ENCODE measurements around the gene FBXO38. TPM values are rescaled to one million over a fixed set of nuclear protein-coding genes. Genes with fewer than 3 reads are reported as not detected.

The FBXO38 gene
- total and polyA plus RNA-seq, 2 of the 13 experiments (the other 11 are each of a cell fraction or from before 2014, with no cell fraction given) = 24.8 to 35.9 TPM

GRCh38 chr5:148438933-148439332 lies 55.2 kb downstream of the FBXO38 start:
- DNase-seq (ENCODE audit: low spot score) = no peak
- H3K9ac ChIP-seq (ENCODE audit: insufficient read depth, low read depth, low read length) = no peak overlapping the region
- intact Hi-C loops (cut with micrococcal nuclease; ENCODE audit: unreplicated experiment) (no loop called here), in situ Hi-C loops (cut with HindIII; ENCODE audit: extremely low pct_ligation_motif_present, low pct_unique_long_range_greater_than_20kb) (no loop called here)
- H3K27me3 ChIP-seq (ENCODE audit: control insufficient read depth in 1 of 2, insufficient read depth in 2 of 2, low read length in 2 of 2) = no peaks in the 10 kb centered on the region
- TF ChIP-seq ZNF543 (CRISPR knock-in tag; IDR thresholded peaks at IDR 0.05) = no peak
- TF ChIP-seq CEBPB (IDR thresholded peaks at IDR 0.05; ENCODE audit: borderline replicate concordance, low read depth, low read length) = no peak
- TF ChIP-seq ZNF337 (CRISPR knock-in tag; IDR thresholded peaks at IDR 0.05; ENCODE audit: borderline replicate concordance, low read depth) = no peak
- no peak for TF ChIP-seq ZNF101 (CRISPR knock-in tag; IDR thresholded peaks at IDR 0.05; ENCODE audit: borderline replicate concordance, low read depth)
- TF ChIP-seq AFF4 (CRISPR knock-in tag; IDR thresholded peaks at IDR 0.05) = no peak
- TF ChIP-seq ZNF350 (CRISPR knock-in tag; IDR thresholded peaks at IDR 0.05; ENCODE audit: borderline replicate concordance, low read depth) = no peak
- TF ChIP-seq PBX2 (CRISPR knock-in tag; IDR thresholded peaks at IDR 0.05) = no peak
- TF ChIP-seq PHF21A (CRISPR knock-in tag; IDR thresholded peaks at IDR 0.05) = no peak
- no peak for TF ChIP-seq ZNF225 (CRISPR knock-in tag; IDR thresholded peaks at IDR 0.05)
- no peak for TF ChIP-seq JUN (CRISPR knock-in tag; IDR thresholded peaks at IDR 0.05)
- TF ChIP-seq MAF1 (CRISPR knock-in tag; IDR thresholded peaks at IDR 0.05; ENCODE audit: borderline replicate concordance) = no peak
- no peak for TF ChIP-seq MAX (IDR thresholded peaks at IDR 0.05)
- no peak for TF ChIP-seq ZNF430 (CRISPR knock-in tag; IDR thresholded peaks at IDR 0.05)
- TF ChIP-seq ZNF280B (CRISPR knock-in tag; IDR thresholded peaks at IDR 0.05; ENCODE audit: borderline replicate concordance) = no peak
- TF ChIP-seq ZNF703 (CRISPR knock-in tag; IDR thresholded peaks at IDR 0.05; ENCODE audit: borderline replicate concordance) = no peak
- no peak for TF ChIP-seq ZMAT3 (CRISPR knock-in tag; conservative IDR thresholded peaks at IDR 0.05)
- H3K27ac ChIP-seq (ENCODE audit: extremely low read length, insufficient read depth, low read length) = no peak overlapping the region
- ChIA-PET CTCF (ENCODE audit: low intra/inter-chr PET ratio, low total read pairs) (no interaction called here), POLR2A (no interaction called here)
- H3K4me3 ChIP-seq (replicated peaks in 1 of 3; ENCODE audit: insufficient read depth in 1 of 3, low read depth in 2 of 3, low read length in 3 of 3) = no peak overlapping the region
- H3K4me1 ChIP-seq (ENCODE audit: insufficient read depth, low read length) = no peaks in the 10 kb centered on the region
- no peak for FAIRE-seq
- no peak overlapping the region for H2AFZ ChIP-seq (ENCODE audit: low read length)
- no peaks in the 10 kb centered on the region for H3K9me3 ChIP-seq (ENCODE audit: low read length)
- no peak for ATAC-seq
- H4K20me1 ChIP-seq (ENCODE audit: insufficient read depth, low read length) = no peaks in the 10 kb centered on the region
- H3K4me2 ChIP-seq (ENCODE audit: low read depth, low read length) = no peak overlapping the region
- no peaks in the 10 kb centered on the region for H3K79me2 ChIP-seq (ENCODE audit: insufficient read depth, low read length)
- 89% methylated on average over 2 of the region's 2 CpGs for WGBS (ENCODE audit: low lambda C conversion rate)
- no TSS peak for BruUV-seq (replicated peaks)
- peaks cover 10 to 44% of the 10 kb centered on the region in 2 experiments for H3K36me3 ChIP-seq (replicated peaks in 1 of 2; ENCODE audit: control insufficient read depth in 1 of 2, insufficient read depth in 2 of 2, low read length in 2 of 2)

Data from HepG2 (cell line).